HL-60 (cell line): ENCODE results near the gene SLFN5.
"Not testable (repeated sequence)": the region's sequence is repeated elsewhere in the genome, so short reads cannot be mapped to it uniquely, and the experiment has no call there.

Source experiments
- DNase-seq, 2 experiments: peaks; one replicate each; pipeline ENCODE4 v3.0.0-alpha.2; 2010 to 2020; ENCODE audit warnings: low read depth in 1 of 2, low spot score in 1 of 2
- H3K27ac ChIP-seq: fragments of 250-450 bp; sonication (Bioruptor Pico); replicated peaks from 2 replicates; pipeline ENCODE4 v1.5.1; 2020; ENCODE audit warnings: mild to moderate bottlenecking, moderate library complexity
- H3K27me3 ChIP-seq: fragments of 250-450 bp; sonication (Bioruptor Pico); 2 replicates; pipeline ENCODE4 v1.5.1; 2021; ENCODE audit warnings: mild to moderate bottlenecking, moderate library complexity; ENCODE audit not compliant: insufficient read depth, poor library complexity, severe bottlenecking
- H3K4me3 ChIP-seq: replicated peaks from 2 replicates; pipeline ENCODE4 v1.5.1; 2011; ENCODE audit warnings: mild to moderate bottlenecking, control low read depth, low read length; ENCODE audit not compliant: insufficient read depth
- GABPA ChIP-seq: IDR thresholded peaks from 2 replicates; pipeline ENCODE4 v1.6.1; 2012; ENCODE audit warnings: low read depth
- POLR2AphosphoS5 ChIP-seq: IDR thresholded peaks from 2 replicates; pipeline ENCODE4 v1.6.1; 2012; ENCODE audit warnings: low read depth
- SPI1 ChIP-seq: IDR thresholded peaks from 2 replicates; pipeline ENCODE4 v1.6.1; 2012; ENCODE audit warnings: low read depth, mild to moderate bottlenecking, borderline replicate concordance
- TF ChIP-seq, protein P1 (sequence below): IDR thresholded peaks from 2 replicates; pipeline ENCODE4 v1.6.1; 2012; ENCODE audit warnings: low read depth; ENCODE audit not compliant: insufficient replicate concordance
- TF ChIP-seq, protein P2 (sequence below): IDR thresholded peaks from one replicate; pipeline ENCODE4 v1.5.1; 2011; ENCODE audit warnings: low read length, control low read depth, inconsistent platforms; ENCODE audit not compliant: insufficient read depth

SLFN5 gene

DNA sequence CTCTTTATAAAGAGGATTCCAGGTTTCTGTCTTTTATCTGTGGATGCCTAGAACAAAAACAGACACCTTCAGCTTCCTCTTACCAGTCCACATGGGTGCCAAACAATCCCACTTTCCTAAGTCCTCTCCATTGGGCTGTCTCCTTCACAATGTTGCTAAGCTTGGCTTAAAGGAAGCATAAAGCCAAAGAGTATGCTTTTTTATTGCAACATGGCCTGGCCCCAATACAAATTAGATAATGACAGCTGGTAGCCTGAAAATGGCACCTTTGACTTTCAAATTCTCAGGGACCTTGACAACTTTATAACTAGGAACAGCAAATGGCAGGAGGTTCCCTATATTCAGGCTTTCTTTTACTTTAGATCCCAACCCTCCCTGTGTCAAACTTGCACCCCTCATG lies 55.8 kb downstream of the SLFN5 start:
- TF ChIP-seq, protein P1, sequence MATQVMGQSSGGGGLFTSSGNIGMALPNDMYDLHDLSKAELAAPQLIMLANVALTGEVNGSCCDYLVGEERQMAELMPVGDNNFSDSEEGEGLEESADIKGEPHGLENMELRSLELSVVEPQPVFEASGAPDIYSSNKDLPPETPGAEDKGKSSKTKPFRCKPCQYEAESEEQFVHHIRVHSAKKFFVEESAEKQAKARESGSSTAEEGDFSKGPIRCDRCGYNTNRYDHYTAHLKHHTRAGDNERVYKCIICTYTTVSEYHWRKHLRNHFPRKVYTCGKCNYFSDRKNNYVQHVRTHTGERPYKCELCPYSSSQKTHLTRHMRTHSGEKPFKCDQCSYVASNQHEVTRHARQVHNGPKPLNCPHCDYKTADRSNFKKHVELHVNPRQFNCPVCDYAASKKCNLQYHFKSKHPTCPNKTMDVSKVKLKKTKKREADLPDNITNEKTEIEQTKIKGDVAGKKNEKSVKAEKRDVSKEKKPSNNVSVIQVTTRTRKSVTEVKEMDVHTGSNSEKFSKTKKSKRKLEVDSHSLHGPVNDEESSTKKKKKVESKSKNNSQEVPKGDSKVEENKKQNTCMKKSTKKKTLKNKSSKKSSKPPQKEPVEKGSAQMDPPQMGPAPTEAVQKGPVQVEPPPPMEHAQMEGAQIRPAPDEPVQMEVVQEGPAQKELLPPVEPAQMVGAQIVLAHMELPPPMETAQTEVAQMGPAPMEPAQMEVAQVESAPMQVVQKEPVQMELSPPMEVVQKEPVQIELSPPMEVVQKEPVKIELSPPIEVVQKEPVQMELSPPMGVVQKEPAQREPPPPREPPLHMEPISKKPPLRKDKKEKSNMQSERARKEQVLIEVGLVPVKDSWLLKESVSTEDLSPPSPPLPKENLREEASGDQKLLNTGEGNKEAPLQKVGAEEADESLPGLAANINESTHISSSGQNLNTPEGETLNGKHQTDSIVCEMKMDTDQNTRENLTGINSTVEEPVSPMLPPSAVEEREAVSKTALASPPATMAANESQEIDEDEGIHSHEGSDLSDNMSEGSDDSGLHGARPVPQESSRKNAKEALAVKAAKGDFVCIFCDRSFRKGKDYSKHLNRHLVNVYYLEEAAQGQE = no peak
- TF ChIP-seq SPI1 (no peak), POLR2AphosphoS5 (no peak), GABPA (no peak)
- TF ChIP-seq, protein P2, sequence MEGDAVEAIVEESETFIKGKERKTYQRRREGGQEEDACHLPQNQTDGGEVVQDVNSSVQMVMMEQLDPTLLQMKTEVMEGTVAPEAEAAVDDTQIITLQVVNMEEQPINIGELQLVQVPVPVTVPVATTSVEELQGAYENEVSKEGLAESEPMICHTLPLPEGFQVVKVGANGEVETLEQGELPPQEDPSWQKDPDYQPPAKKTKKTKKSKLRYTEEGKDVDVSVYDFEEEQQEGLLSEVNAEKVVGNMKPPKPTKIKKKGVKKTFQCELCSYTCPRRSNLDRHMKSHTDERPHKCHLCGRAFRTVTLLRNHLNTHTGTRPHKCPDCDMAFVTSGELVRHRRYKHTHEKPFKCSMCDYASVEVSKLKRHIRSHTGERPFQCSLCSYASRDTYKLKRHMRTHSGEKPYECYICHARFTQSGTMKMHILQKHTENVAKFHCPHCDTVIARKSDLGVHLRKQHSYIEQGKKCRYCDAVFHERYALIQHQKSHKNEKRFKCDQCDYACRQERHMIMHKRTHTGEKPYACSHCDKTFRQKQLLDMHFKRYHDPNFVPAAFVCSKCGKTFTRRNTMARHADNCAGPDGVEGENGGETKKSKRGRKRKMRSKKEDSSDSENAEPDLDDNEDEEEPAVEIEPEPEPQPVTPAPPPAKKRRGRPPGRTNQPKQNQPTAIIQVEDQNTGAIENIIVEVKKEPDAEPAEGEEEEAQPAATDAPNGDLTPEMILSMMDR = no peak
- Histone ChIP-seq H3K4me3 (no peak overlapping the region), H3K27me3 (no peaks in the 10 kb centered on the region), H3K27ac (no peak overlapping the region)
- no peak for DNase-seq

DNA sequence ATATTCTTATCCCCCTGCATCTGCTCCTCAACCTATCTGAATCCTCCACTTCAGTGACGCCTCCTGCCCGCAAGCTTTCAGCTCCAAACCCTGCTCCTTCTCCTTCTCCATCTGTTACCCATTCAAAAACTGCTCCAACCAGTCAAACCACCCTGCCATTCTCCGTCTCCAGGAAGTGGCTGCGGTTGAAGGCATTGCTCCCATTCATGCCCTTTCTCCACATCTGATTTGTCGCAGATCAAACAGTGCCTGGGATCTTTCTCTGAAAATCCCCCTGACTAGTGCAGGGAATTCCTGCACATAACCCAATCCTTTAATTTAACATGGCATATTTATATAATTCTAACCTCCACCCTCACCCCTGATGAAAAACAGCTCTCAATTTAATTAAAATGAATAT lies 56.3 kb downstream of the SLFN5 start:
- DNase-seq = no peak
- Histone ChIP-seq H3K4me3 (no peak overlapping the region), H3K27me3 (no peaks in the 10 kb centered on the region), H3K27ac (no peak overlapping the region)
- TF ChIP-seq, protein P1 = no peak
- TF ChIP-seq, protein P2 = no peak
- TF ChIP-seq SPI1 = no peak
- no peak for TF ChIP-seq GABPA
- no peak for TF ChIP-seq POLR2AphosphoS5

DNA sequence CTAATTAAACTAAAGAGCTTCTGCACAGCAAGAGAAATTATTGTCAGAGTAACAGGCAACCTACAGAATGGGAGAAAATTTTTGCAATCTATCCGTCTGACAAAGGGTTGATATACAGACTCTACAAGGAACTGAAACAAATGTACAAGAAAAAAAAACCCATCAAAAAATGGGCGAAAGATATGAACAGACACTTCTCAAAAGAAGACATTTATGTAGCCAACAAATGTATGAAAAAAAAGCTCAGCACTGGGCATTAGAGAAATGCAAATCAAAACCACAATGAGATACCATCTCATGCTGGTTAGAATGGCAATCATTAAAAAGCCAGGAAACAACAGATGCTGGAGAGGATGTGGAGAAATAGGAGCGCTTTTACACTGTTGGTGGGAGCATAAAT lies 66.5 kb downstream of the SLFN5 start:
- not testable (repeated sequence) for H3K27ac ChIP-seq, DNase-seq, H3K27me3 ChIP-seq, H3K4me3 ChIP-seq

DNA sequence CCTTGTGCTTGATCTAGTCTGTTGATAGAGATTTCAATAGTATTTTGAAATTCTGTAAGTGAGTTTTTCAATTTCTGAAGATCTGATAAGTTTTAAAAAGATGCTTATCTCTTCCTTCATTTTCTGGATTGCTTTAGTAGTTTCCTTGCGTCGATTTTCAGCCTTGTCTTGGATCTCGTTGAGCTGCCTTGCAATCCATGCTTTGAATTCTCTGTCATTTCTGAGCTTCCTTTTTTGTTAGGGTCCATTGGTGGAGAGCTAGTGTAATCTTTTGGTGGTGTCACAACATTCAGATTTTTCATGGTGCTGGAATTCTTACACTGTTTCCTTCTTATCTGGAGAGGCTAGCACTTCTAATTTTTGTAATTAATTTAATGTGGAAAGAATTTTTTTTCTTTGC lies 69.5 kb downstream of the SLFN5 start:
- DNase-seq = no peak
- TF ChIP-seq, protein P2 = no peak
- TF ChIP-seq POLR2AphosphoS5 = no peak
- no peak for TF ChIP-seq GABPA
- no peak for TF ChIP-seq SPI1
- TF ChIP-seq, protein P1 = no peak
- Histone ChIP-seq H3K27ac (no peak overlapping the region), H3K4me3 (no peak overlapping the region), H3K27me3 (no peaks in the 10 kb centered on the region)
